Activated T-helper 1 cell treated with anti-CD3 and anti-CD28 coated beads, Interleukin-12 subunit alpha, Interleukin-12 subunit beta, Interleukin-2, Interleukin-4 antibody, amounts not matched to agents 30 ng/mL and 10 ng/mL and 1 ng/mL, durations not matched to agents 14 hours and 24 hours and 36 hours (primary cell): Measurements from ENCODE around the gene DVL1. TPM values are rescaled to one million over a fixed set of nuclear protein-coding genes. Genes with fewer than 3 reads are reported as not detected.

Source experiments
- DNase-seq: peaks from one replicate; pipeline ENCODE4 v3.0.0; 2021; ENCODE audit warnings: low spot score
- H3K27ac Mint-ChIP-seq: one replicate; pipeline ENCODE4 v1.8.0; 2021; ENCODE audit warnings: mild to moderate bottlenecking, mixed read lengths
- H3K27me3 Mint-ChIP-seq: one replicate; pipeline ENCODE4 v1.8.0; 2022; ENCODE audit warnings: mild to moderate bottlenecking, moderate library complexity, mixed read lengths; ENCODE audit not compliant: insufficient read depth
- H3K36me3 Mint-ChIP-seq: one replicate; pipeline ENCODE4 v1.8.0; 2021; ENCODE audit warnings: low read depth, mixed read lengths
- H3K4me1 Mint-ChIP-seq: one replicate; pipeline ENCODE4 v1.8.0; 2021; ENCODE audit warnings: low read depth, mixed read lengths
- H3K4me3 Mint-ChIP-seq: one replicate; pipeline ENCODE4 v1.8.0; 2021; ENCODE audit warnings: mild to moderate bottlenecking, moderate library complexity, mixed read lengths
- H3K9me3 Mint-ChIP-seq: one replicate; pipeline ENCODE4 v1.8.0; 2021; ENCODE audit warnings: mixed read lengths
- intact Hi-C: fragments of 100-400 bp; cut with micrococcal nuclease; formaldehyde crosslinking; loops from one replicate; pipeline ENCODE4 v1.15.1; 2024
- total RNA-seq: library from RNA; stranded (reverse); gene quantifications from 2 replicates; pipeline ENCODE4 v1.2.3, GENCODE V29; 2022

The DVL1 gene
- total RNA-seq, result 66.5 and 72.2 TPM in 2 replicates

- H3K4me1 Mint-ChIP-seq, result peaks cover 19% of the 10 kb centered on the region
- H3K27me3 Mint-ChIP-seq, result peaks cover 22% of the 10 kb centered on the region
- peak; percentile 56 for DNase-seq
- peak within 1 kb of the TSS; percentile 82 for H3K4me3 Mint-ChIP-seq
- peak within 1 kb of the TSS; percentile 63 for H3K27ac Mint-ChIP-seq
- H3K9me3 Mint-ChIP-seq, result no peaks in the 10 kb centered on the region
- intact Hi-C loops, result loop anchor here (1.0 to 2.0 kb wide), 2 partner anchors 25 to 50 kb away; partner anchors contain the start of genes AURKAIP1 and CCNL2
- no peaks in the 10 kb centered on the region for H3K36me3 Mint-ChIP-seq
Measured at GRCh38 chr1:1349256-1350012, at the start of gene DVL1. TSS of gene DVL1 (minus strand) at chr1:1349418. CDS start at chr1:1349065, 353 bp downstream.

GRCh38 chr1:1398677-1399186 is 49.5 kb upstream of the DVL1 start:
- peak overlapping the region; percentile 95 for H3K4me3 Mint-ChIP-seq
- no peak for DNase-seq
- peaks cover 38% of the 10 kb centered on the region for H3K4me1 Mint-ChIP-seq
- peaks cover 48% of the 10 kb centered on the region for H3K36me3 Mint-ChIP-seq
- intact Hi-C loops, result loop anchor here (1.0 to 5.0 kb wide), 8 partner anchors 9 to 326 kb away; partner anchors contain the start of genes ACAP3, ATAD3A, ATAD3B and AURKAIP1
- no peaks in the 10 kb centered on the region for H3K9me3 Mint-ChIP-seq
- no peaks in the 10 kb centered on the region for H3K27me3 Mint-ChIP-seq
- peak overlapping the region; percentile 76 for H3K27ac Mint-ChIP-seq

DNA sequence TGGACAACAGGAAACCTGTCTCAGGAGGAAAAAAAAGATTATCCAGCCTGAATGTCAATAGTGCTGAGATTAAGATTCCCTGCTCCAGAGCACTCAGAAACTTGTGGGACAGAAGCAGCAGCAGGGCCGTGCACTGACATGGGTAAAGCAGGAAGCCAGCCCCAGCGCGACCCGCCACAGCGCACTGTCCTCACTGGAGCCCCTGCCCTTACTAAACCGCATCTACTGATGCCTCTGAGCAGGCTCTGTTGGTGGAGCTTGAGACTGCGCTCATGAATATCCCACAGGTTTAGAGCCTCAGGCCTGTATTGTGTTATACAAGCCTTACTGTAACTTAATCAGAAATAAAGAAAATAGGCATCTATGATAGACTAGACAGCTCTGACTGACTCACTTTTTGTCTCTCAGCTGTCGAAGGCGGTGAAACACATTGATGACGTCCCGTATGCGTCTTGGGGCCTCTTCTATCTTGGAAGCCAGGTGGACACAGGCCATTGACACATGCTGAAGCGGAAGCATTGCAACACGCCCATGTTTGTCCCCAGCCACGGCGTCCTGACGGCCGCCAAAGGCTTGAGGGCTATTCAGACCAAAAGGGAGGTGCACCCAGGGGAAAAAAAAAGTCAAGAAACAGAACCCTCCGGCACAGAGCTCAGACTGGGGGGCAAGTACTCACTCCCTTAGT is 48.8 kb upstream of the DVL1 start:
- H3K4me1 Mint-ChIP-seq, result peaks cover 43% of the 10 kb centered on the region
- peaks cover 50% of the 10 kb centered on the region for H3K36me3 Mint-ChIP-seq
- no peak for DNase-seq
- H3K9me3 Mint-ChIP-seq, result no peaks in the 10 kb centered on the region
- peak overlapping the region; percentile 76 for H3K27ac Mint-ChIP-seq
- H3K27me3 Mint-ChIP-seq, result no peaks in the 10 kb centered on the region
- intact Hi-C loops, result loop anchor here (2.0 to 5.0 kb wide), 4 partner anchors 43 to 327 kb away; partner anchors contain the start of genes ACAP3, ATAD3B, CDK11A and PUSL1
- H3K4me3 Mint-ChIP-seq, result peak overlapping the region; percentile 95

DNA sequence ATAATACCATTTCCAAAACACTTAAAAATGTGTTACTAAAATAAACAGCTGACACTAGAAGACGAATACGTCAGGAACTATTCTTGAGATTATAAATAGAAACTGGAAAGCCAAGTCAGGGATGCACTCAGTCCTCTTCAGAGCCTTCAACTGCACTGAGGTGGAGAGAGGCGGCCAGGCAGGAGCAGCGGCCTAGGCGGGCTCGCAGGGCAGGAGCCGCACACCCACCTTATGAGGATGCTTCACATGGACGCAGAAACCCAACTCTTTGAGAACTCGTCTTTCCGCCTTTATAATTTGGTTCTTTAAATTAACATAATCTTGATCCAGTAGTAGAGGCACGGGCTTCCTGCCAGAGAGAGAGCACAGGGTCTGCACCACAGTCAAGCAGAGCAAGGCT is 45.9 kb upstream of the DVL1 start:
- intact Hi-C loops, result loop anchor here (5.0 kb wide), 1 partner anchor 88 kb away; the partner anchor contains the start of genes ACAP3 and PUSL1
- Mint-ChIP-seq H3K36me3 (peaks cover 59% of the 10 kb centered on the region), H3K27me3 (no peaks in the 10 kb centered on the region), H3K9me3 (no peaks in the 10 kb centered on the region), H3K4me3 (peak overlapping the region; percentile 46), H3K4me1 (peaks cover 25% of the 10 kb centered on the region), H3K27ac (no peak overlapping the region)
- DNase-seq, result no peak

DNA sequence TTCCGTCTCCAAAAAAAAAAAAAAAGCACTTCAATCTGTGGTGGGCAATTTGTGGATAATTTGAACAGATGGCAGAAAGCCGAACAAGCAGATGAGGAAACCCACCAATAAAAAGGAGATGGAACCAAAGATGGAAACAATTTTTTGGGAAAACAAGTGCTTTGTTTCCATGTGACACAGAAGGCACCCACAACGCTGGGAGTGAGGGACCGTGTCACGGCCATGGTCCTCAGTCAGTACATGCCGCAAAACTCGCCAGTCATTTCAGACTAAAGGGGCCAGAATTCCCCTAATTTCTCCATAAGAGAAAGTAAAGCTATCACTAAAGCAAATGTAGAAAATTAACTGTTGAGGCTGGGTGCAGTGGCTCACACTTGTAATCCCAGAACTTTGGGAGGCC is 44.9 kb upstream of the DVL1 start:
- intact Hi-C loops, result no loop called here
- Mint-ChIP-seq H3K4me1 (peaks cover 22% of the 10 kb centered on the region), H3K4me3 (no peak overlapping the region), H3K9me3 (no peaks in the 10 kb centered on the region), H3K27ac (no peak overlapping the region), H3K27me3 (no peaks in the 10 kb centered on the region), H3K36me3 (peaks cover 65% of the 10 kb centered on the region)
- no peak for DNase-seq

DNA sequence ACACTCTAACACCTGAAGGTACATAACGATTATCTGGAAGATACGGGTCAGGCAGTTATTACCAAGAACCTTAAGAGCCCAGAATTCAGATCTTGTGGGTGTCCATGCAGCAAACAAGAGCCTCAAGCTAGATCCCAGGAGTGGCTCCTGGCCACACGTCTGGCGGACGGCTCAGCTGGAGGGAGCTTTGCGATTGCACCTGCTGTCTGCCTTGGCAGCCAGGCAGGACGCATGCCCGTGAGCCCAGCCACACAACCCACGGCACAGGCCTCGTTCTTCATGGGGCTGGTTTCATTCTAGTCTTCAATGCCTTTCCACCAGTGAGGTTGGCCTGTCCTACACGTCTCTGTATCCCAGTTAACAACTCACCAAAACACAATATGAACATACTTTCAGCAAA is 44.2 kb upstream of the DVL1 start:
- Mint-ChIP-seq H3K9me3 (no peaks in the 10 kb centered on the region), H3K4me3 (no peak overlapping the region), H3K4me1 (peaks cover 22% of the 10 kb centered on the region), H3K36me3 (peaks cover 68% of the 10 kb centered on the region), H3K27ac (no peak overlapping the region), H3K27me3 (no peaks in the 10 kb centered on the region)
- intact Hi-C loops, result no loop called here
- no peak for DNase-seq

GRCh38 chr1:1393014-1393413 is 43.8 kb upstream of the DVL1 start:
- Mint-ChIP-seq H3K27ac (no peak overlapping the region), H3K4me1 (peaks cover 19% of the 10 kb centered on the region), H3K27me3 (no peaks in the 10 kb centered on the region), H3K9me3 (no peaks in the 10 kb centered on the region), H3K4me3 (no peak overlapping the region), H3K36me3 (peaks cover 68% of the 10 kb centered on the region)
- DNase-seq, result no peak
- intact Hi-C loops, result no loop called here

GRCh38 chr1:1391225-1391624 is 42.0 kb upstream of the DVL1 start:
- Mint-ChIP-seq H3K4me3 (no peak overlapping the region), H3K36me3 (peaks cover 74% of the 10 kb centered on the region), H3K27me3 (no peaks in the 10 kb centered on the region), H3K9me3 (no peaks in the 10 kb centered on the region), H3K27ac (no peak overlapping the region), H3K4me1 (peaks cover 14% of the 10 kb centered on the region)
- intact Hi-C loops, result no loop called here
- no peak for DNase-seq

GRCh38 chr1:1390675-1391074 is 41.5 kb upstream of the DVL1 start:
- intact Hi-C loops, result no loop called here
- H3K4me3 Mint-ChIP-seq, result no peak overlapping the region
- no peaks in the 10 kb centered on the region for H3K9me3 Mint-ChIP-seq
- no peak overlapping the region for H3K27ac Mint-ChIP-seq
- H3K4me1 Mint-ChIP-seq, result peaks cover 13% of the 10 kb centered on the region
- peaks cover 73% of the 10 kb centered on the region for H3K36me3 Mint-ChIP-seq
- H3K27me3 Mint-ChIP-seq, result no peaks in the 10 kb centered on the region
- DNase-seq, result no peak

DNA sequence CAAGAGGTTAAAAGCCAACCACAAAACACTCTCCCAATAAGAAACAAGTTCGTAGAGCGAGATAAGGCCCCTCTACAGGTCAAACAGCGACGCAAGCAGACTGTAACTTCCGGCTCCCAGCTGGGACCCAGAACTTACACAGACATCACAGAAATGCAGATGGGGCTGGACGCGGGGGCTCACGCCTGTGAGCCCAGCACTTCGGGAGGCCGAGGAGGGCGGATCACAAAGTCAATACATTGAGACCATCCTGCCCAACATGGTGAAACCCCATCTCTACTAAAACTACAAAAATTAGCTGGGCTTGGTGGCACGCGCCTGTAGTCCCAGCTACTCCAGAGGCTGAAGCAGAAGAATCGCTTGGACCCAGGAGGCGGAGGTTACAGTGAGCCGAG is 38.9 kb upstream of the DVL1 start:
- no peak overlapping the region for H3K27ac Mint-ChIP-seq
- no peaks in the 10 kb centered on the region for H3K4me1 Mint-ChIP-seq
- H3K9me3 Mint-ChIP-seq, result no peaks in the 10 kb centered on the region
- intact Hi-C loops, result no loop called here
- DNase-seq, result no peak
- no peak overlapping the region for H3K4me3 Mint-ChIP-seq
- H3K36me3 Mint-ChIP-seq, result peaks cover 53% of the 10 kb centered on the region
- no peaks in the 10 kb centered on the region for H3K27me3 Mint-ChIP-seq

- Mint-ChIP-seq H3K27me3 (no peaks in the 10 kb centered on the region), H3K4me1 (no peaks in the 10 kb centered on the region), H3K27ac (no peak overlapping the region), H3K4me3 (no peak overlapping the region), H3K36me3 (peaks cover 49% of the 10 kb centered on the region), H3K9me3 (no peaks in the 10 kb centered on the region)
- intact Hi-C loops, result no loop called here
- DNase-seq, result no peak
Measured at GRCh38 chr1:1387098-1388077, 38.2 kb upstream of the DVL1 start.

DNA sequence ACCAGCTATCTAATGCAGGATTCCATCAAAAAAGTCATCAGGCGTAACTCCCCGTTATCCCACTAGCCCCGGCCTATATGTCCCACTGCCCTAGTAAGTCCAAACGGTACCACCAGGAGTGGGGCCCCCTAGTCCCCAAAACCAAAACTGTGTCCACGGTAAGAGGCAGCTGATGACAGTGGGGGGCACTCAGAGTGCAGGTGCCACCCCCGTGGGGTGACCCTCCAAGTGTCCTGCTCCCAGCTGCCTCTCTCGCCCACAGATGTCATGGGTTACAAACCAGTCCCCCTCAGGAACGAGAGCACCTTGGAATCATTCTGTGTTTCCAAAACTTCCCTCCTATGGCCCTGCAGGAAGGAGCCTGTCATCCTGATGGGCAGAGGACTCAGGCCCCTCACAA is 36.7 kb upstream of the DVL1 start:
- H3K27me3 Mint-ChIP-seq, result no peaks in the 10 kb centered on the region
- H3K36me3 Mint-ChIP-seq, result peaks cover 35% of the 10 kb centered on the region

More for the DNA sequence above, 36.7 kb upstream of the DVL1 start:
- intact Hi-C loops, result no loop called here
- no peak overlapping the region for H3K4me3 Mint-ChIP-seq
- no peaks in the 10 kb centered on the region for H3K4me1 Mint-ChIP-seq
- H3K27ac Mint-ChIP-seq, result no peak overlapping the region
- no peaks in the 10 kb centered on the region for H3K9me3 Mint-ChIP-seq
- no peak for DNase-seq
